Erythroblast (primary cell): ENCODE data around the gene MAIP1.

Source experiments
- GATA1 ChIP-seq: IDR thresholded peaks from 2 replicates; pipeline ENCODE4 v1.6.1; 2011; ENCODE audit warnings: low read depth, mild to moderate bottlenecking, control low read depth, low read length, moderate library complexity
- POLR2A ChIP-seq: IDR thresholded peaks from 2 replicates; pipeline ENCODE4 v1.6.1; 2011; ENCODE audit warnings: mild to moderate bottlenecking, low read length

DNA sequence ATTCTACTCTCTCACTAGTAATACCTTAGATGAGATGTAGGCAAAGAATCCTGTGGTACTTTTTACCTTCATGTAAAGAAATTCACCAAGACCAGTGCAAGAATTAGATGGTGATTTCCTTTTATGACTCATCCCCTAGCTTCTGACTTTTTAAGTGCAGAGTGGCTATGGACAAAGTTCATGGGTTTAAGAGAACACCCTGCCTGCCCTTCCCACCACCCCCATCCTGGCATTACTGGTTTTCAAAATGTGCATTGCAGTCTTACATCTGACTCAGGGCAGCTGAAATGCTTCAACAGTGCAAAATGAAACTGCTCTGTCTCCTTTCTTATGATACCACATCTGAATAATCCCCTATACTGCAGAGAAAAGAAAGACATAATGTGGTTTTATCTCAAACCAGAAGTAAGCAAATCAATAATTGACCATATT, 22.6 kb downstream of the MAIP1 start:
- no peak for TF ChIP-seq POLR2A
- TF ChIP-seq GATA1: no peak
